Keratinocyte (primary cell): ENCODE results near the gene OSBPL8. TPM values are rescaled to one million over a fixed set of nuclear protein-coding genes. Genes with fewer than 3 reads are reported as not detected.

Experiments used
- DNase-seq: peaks from one replicate; pipeline ENCODE4 v3.0.0-alpha.2; 2011; ENCODE audit warnings: low read depth, missing footprints, low spot score
- FAIRE-seq: peaks from 2 replicates; lab custom pipeline; 2011; peaks lifted over from hg19 to GRCh38; lab: Jason Lieb, UNC
- H2AFZ ChIP-seq: 2 replicates; pipeline ENCODE4 v1.6.0; 2012; ENCODE audit warnings: low read length, control low read depth, inconsistent platforms; ENCODE audit not compliant: control insufficient read depth
- H3K27ac ChIP-seq: 2 replicates; pipeline ENCODE4 v1.5.1; 2011; ENCODE audit warnings: low read length; ENCODE audit not compliant: control insufficient read depth, insufficient read depth
- H3K27me3 ChIP-seq: 3 replicates; pipeline ENCODE4 v1.6.0; 2011; ENCODE audit warnings: low read length; ENCODE audit not compliant: control insufficient read depth, insufficient read depth; ENCODE audit errors: extremely low read depth
- H3K36me3 ChIP-seq, 2 experiments: 2 replicates in 1 of 2; 3 replicates in 1 of 2; pipeline ENCODE4 v1.5.1; 2011; ENCODE audit warnings: low read length in 2 of 2, mild to moderate bottlenecking in 1 of 2; ENCODE audit not compliant: control insufficient read depth in 2 of 2, insufficient read depth in 2 of 2; ENCODE audit errors: extremely low read depth in 1 of 2
- H3K4me1 ChIP-seq: 3 replicates; pipeline ENCODE4 v1.5.1; 2011; ENCODE audit warnings: low read length; ENCODE audit not compliant: control insufficient read depth, insufficient read depth; ENCODE audit errors: extremely low read depth
- H3K4me2 ChIP-seq: 3 replicates; pipeline ENCODE4 v1.6.0; 2011; ENCODE audit warnings: low read depth, low read length; ENCODE audit not compliant: control insufficient read depth, insufficient read depth; ENCODE audit errors: extremely low read depth
- H3K4me3 ChIP-seq, 3 experiments: fragments of 200-600 bp in 1 of 3; sonication (generic) in 1 of 3; 2 replicates in 2 of 3; 3 replicates in 1 of 3; pipeline ENCODE4 v1.5.1; 2011 to 2016; ENCODE audit warnings: low read length in 3 of 3, mild to moderate bottlenecking in 3 of 3, control low read depth in 2 of 3, inconsistent platforms in 1 of 3, low read depth in 1 of 3, mixed read lengths in 1 of 3, mixed run types in 1 of 3, moderate library complexity in 1 of 3; ENCODE audit not compliant: control insufficient read depth in 2 of 3, insufficient read depth in 2 of 3; ENCODE audit errors: extremely low read depth in 1 of 3
- H3K79me2 ChIP-seq: 2 replicates; pipeline ENCODE4 v1.6.0; 2012; ENCODE audit warnings: low read length; ENCODE audit not compliant: control insufficient read depth, insufficient read depth
- H3K9ac ChIP-seq: 3 replicates; pipeline ENCODE4 v1.6.0; 2011; ENCODE audit warnings: low read length; ENCODE audit not compliant: control insufficient read depth, insufficient read depth; ENCODE audit errors: extremely low read depth
- H3K9me1 ChIP-seq: 3 replicates; pipeline ENCODE4 v1.6.0; 2011; ENCODE audit warnings: low read length; ENCODE audit not compliant: control insufficient read depth, insufficient read depth; ENCODE audit errors: extremely low read depth
- H3K9me3 ChIP-seq: 2 replicates; pipeline ENCODE4 v1.5.1; 2012; ENCODE audit warnings: low read depth, low read length; ENCODE audit not compliant: control insufficient read depth
- H4K20me1 ChIP-seq: 3 replicates; pipeline ENCODE4 v1.6.0; 2011; ENCODE audit warnings: low read length; ENCODE audit not compliant: control insufficient read depth, insufficient read depth; ENCODE audit errors: extremely low read depth
- EZH2 ChIP-seq: IDR thresholded peaks from one replicate; pipeline ENCODE4 v1.6.1; 2012; ENCODE audit warnings: inconsistent platforms, mild to moderate bottlenecking, low read length, moderate library complexity
- dilution Hi-C: fragments of 300-500 bp; cut with MboI; formaldehyde crosslinking; loops from one replicate; pipeline ENCODE4 v1.7.0; 2020; ENCODE audit warnings: low sequenced_read_pairs; ENCODE audit not compliant: extremely low pct_ligation_motif_present
- polyA plus RNA-seq, 5 experiments: library from polyadenylated mRNA; depleted of rRNA in 3 of 5; stranded (reverse) in 3 of 5; stranded (forward) in 1 of 5; unstranded in 1 of 5; fragments of >200 nt; gene quantifications; 1 replicate in 1 of 5; 2 replicates in 3 of 5; 3 replicates in 1 of 5; pipeline versions ENCODE4 v1.2.1 to v1.2.3, GENCODE V29; 2011 to 2012; ENCODE audit warnings: missing spikeins in 2 of 5, low read depth in 1 of 5, low replicate concordance in 1 of 5
- TF ChIP-seq, protein P1 (sequence below), 3 experiments: IDR thresholded peaks in 1 of 3; conservative IDR thresholded peaks in 1 of 3; optimal IDR thresholded peaks in 1 of 3; 2 replicates in 2 of 3; 3 replicates in 1 of 3; pipeline versions ENCODE3 to v1.5.1; 2011; ENCODE audit warnings: low read length in 3 of 3, mild to moderate bottlenecking in 3 of 3, moderate library complexity in 2 of 3, control low read depth in 1 of 3, inconsistent platforms in 1 of 3; ENCODE audit not compliant: insufficient read depth in 2 of 3; ENCODE audit errors: extremely low read depth in 1 of 3

The OSBPL8 gene
- polyA plus RNA-seq, 1 donor (not counting 4 experiments of a cell fraction or from before 2014, with no cell fraction given), result 33.7 TPM

DNA sequence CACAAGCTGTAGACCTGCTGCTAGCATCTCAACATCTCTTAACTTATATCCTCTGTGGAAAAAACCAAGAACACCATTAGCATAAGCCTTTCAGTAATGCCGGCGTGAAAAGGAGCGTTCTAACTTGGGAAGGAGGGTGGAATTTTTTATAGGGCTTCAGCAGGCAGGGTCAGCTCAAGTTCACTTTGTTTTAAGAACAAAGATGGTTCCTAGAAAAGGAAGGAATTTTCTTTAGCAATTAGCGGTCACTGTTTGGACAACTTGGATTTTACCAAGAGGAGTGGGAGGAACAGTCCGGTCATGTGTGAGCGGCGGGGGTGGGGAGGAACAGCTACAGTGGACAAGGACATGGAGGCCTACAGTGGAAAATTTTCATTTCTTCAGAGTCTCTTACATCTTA, 247.3 kb downstream of the OSBPL8 start:
- H3K36me3 ChIP-seq, result no peaks in the 10 kb centered on the region
- no peak overlapping the region for H3K27ac ChIP-seq
- H3K4me2 ChIP-seq, result no peak overlapping the region
- H2AFZ ChIP-seq, result no peak overlapping the region
- no peak overlapping the region for H3K9ac ChIP-seq
- TF ChIP-seq, protein P1, sequence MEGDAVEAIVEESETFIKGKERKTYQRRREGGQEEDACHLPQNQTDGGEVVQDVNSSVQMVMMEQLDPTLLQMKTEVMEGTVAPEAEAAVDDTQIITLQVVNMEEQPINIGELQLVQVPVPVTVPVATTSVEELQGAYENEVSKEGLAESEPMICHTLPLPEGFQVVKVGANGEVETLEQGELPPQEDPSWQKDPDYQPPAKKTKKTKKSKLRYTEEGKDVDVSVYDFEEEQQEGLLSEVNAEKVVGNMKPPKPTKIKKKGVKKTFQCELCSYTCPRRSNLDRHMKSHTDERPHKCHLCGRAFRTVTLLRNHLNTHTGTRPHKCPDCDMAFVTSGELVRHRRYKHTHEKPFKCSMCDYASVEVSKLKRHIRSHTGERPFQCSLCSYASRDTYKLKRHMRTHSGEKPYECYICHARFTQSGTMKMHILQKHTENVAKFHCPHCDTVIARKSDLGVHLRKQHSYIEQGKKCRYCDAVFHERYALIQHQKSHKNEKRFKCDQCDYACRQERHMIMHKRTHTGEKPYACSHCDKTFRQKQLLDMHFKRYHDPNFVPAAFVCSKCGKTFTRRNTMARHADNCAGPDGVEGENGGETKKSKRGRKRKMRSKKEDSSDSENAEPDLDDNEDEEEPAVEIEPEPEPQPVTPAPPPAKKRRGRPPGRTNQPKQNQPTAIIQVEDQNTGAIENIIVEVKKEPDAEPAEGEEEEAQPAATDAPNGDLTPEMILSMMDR (optimal IDR thresholded peaks at IDR 0.05 in 1 of 3, IDR thresholded peaks at IDR 0.05 in 1 of 3, conservative IDR thresholded peaks at IDR 0.05 in 1 of 3; ENCODE audit: extremely low read depth in 1 of 3, insufficient read depth in 2 of 3, low read length in 3 of 3), result no peak
- no peak for TF ChIP-seq EZH2
- no peaks in the 10 kb centered on the region for H3K79me2 ChIP-seq
- FAIRE-seq, result no peak
- no peaks in the 10 kb centered on the region for H4K20me1 ChIP-seq
- H3K4me1 ChIP-seq, result peaks cover 7% of the 10 kb centered on the region
- H3K27me3 ChIP-seq, result no peaks in the 10 kb centered on the region
- no peak for DNase-seq
- H3K4me3 ChIP-seq, result no peak overlapping the region
- no peaks in the 10 kb centered on the region for H3K9me3 ChIP-seq
- dilution Hi-C loops, result no loop called here
- no peaks in the 10 kb centered on the region for H3K9me1 ChIP-seq

DNA sequence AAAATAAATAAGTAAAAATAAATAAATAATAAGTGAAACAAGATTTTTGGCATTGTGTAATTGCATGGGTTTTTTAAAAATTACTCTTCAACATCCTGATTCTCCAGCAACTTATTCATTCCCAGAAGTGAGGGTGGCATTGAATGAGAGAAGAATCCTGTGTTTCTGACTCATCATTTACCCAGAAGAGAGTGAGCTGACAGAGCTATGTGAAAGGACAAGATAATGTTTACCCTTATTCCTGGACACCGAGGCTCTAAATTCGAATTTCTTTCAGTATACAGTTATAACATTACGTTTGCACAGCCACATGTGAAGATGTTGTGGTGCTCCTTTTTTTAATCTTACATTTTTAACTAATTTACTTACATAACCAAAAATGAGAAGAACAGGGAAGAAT, 247.8 kb downstream of the OSBPL8 start:
- Histone ChIP-seq H3K79me2 (no peaks in the 10 kb centered on the region), H3K9me1 (no peaks in the 10 kb centered on the region), H3K9me3 (no peaks in the 10 kb centered on the region), H3K9ac (no peak overlapping the region), H3K4me3 (no peak overlapping the region), H3K36me3 (no peaks in the 10 kb centered on the region), H3K4me2 (no peak overlapping the region), H3K27me3 (no peaks in the 10 kb centered on the region), H2AFZ (no peak overlapping the region), H3K27ac (no peak overlapping the region), H3K4me1 (peaks cover 7% of the 10 kb centered on the region), H4K20me1 (no peaks in the 10 kb centered on the region)
- FAIRE-seq, result no peak
- DNase-seq, result no peak
- TF ChIP-seq, protein P1 (optimal IDR thresholded peaks at IDR 0.05 in 1 of 3, IDR thresholded peaks at IDR 0.05 in 1 of 3, conservative IDR thresholded peaks at IDR 0.05 in 1 of 3; ENCODE audit: extremely low read depth in 1 of 3, insufficient read depth in 2 of 3, low read length in 3 of 3), result no peak
- TF ChIP-seq EZH2, result no peak
- dilution Hi-C loops, result no loop called here
